GM12801 (cell line): Measurements from ENCODE around the gene CHKB.

Experiments
- CTCF ChIP-seq: IDR thresholded peaks from one replicate; pipeline ENCODE4 v1.5.1; 2011; ENCODE audit warnings: control low read depth; ENCODE audit not compliant: insufficient read length; ENCODE audit errors: extremely low read depth

The CHKB gene

GRCh38 chr22:50583294-50583861 lies 729 bp upstream of the CHKB start:
- no peak for TF ChIP-seq CTCF

GRCh38 chr22:50581950-50582492 lies 628 bp downstream of the CHKB start:
- TF ChIP-seq CTCF, result no peak

- TF ChIP-seq CTCF, result no peak
Measured at GRCh38 chr22:50581031-50581949, 1.4 kb downstream of the CHKB start.

GRCh38 chr22:50579752-50580151 lies 2.9 kb downstream of the CHKB start:
- no peak for TF ChIP-seq CTCF

GRCh38 chr22:50578776-50579310 lies 3.8 kb downstream of the CHKB start:
- no peak for TF ChIP-seq CTCF

GRCh38 chr22:50577987-50578775 lies 4.5 kb downstream of the CHKB start, which contains the start of gene CPT1B:
Gene CPT1B, minus strand, starts transcription at chr22:50578427. Its CDS starts 512 bp downstream, at chr22:50577915.
- no peak for TF ChIP-seq CTCF

GRCh38 chr22:50577697-50577986 lies 5.0 kb downstream of the CHKB start:
- no peak for TF ChIP-seq CTCF
